Pancreas (tissue), 10 donors: ENCODE data around the gene LHFPL2. TPM values are rescaled to one million over a fixed set of nuclear protein-coding genes. Genes with fewer than 3 reads are reported as not detected.

ENCODE experiments used
- ATAC-seq, 4 donors: fragments of 200-7000 bp; cut with Tn5 transposase; one replicate each; pipeline versions ENCODE4 v1.8.0 to v1.9.1; 2020; ENCODE audit warnings: mild to moderate bottlenecking in 4 of 4, moderate library complexity in 4 of 4
- DNase-seq, 6 donors: peaks; one replicate each; pipeline ENCODE4 v3.0.0-alpha.2; 2020
- FAIRE-seq: peaks from 2 replicates; lab custom pipeline; 2012; peaks lifted over from hg19 to GRCh38; lab: Jason Lieb, UNC
- H3K27ac ChIP-seq, 4 donors: fragments of 200-600 bp; sonication (generic); 1 replicate in 3 of 4; 2 replicates in 1 of 4; pipeline versions ENCODE4 v1.5.0 to v1.8.0; 2020
- H3K27me3 ChIP-seq, 4 donors: fragments of 200-600 bp; one replicate each; pipeline ENCODE4 v1.8.0; 2021
- H3K36me3 ChIP-seq, 3 donors: fragments of 200-600 bp; sonication (generic) in 1 of 3; one replicate each; pipeline versions ENCODE4 v1.5.0 to v1.8.0; 2020 to 2021
- H3K4me1 ChIP-seq, 3 donors: fragments of 200-600 bp; one replicate each; pipeline ENCODE4 v1.8.0; 2021
- H3K4me3 ChIP-seq, 4 donors: fragments of 200-600 bp; sonication (generic) in 2 of 4; one replicate each; pipeline versions ENCODE4 v1.5.0 to v1.8.0; 2020 to 2021
- H3K9me3 ChIP-seq, 4 donors: fragments of 200-600 bp; one replicate each; pipeline ENCODE4 v1.8.0; 2021
- WGBS, 2 donors: extraction: QIAGEN DNeasy Blood & Tissue Kit; methylation state at CpG; one replicate each; pipeline ENCODE4 v1.1.7; 2013; 5-methylcytosine and 5-hydroxymethylcytosine counted together
- intact Hi-C, 3 donors: fragments of 100-400 bp; cut with DNase I; formaldehyde crosslinking; loops; one replicate each; pipeline versions ENCODE4 v1.11.1 to v1.14.2; 2022
- polyA plus RNA-seq, 2 donors: library from polyadenylated mRNA; stranded (reverse); fragments of 200-250 nt; gene quantifications; one replicate each; pipeline ENCODE4 v1.2.3, GENCODE V29; 2013
- total RNA-seq, 6 donors: library from RNA; stranded (reverse); fragmentation: NEBNext Ultra II Directional in 4 of 6; extraction: Animal tissue kit (Norgen Biotek cat#: 25700) in 4 of 6; gene quantifications; one replicate each; pipeline versions ENCODE4 v1.2.1 to v1.2.4, GENCODE V29; 2021 to 2023
- TF ChIP-seq, protein P1 (sequence below), 4 donors: fragments of 200-600 bp; sonication (generic) in 3 of 4; IDR thresholded peaks; one replicate each; pipeline versions ENCODE4 v1.5.0 to v1.8.0; 2021; ENCODE audit warnings: antibody characterized with exemption in 4 of 4
- donor health status: healthy with polysubstance abuse.
- donor health status: DM: no; HTN: no; CAD: no; lungs with moderate emphysema.
- donor health status: DM: no; HTN: no; CAD: no.
- donor health status: control.
- donor health status: control.
- donor health status: Bipolar disorder and iron deficiency.
- donor health status: DM: yes; HTN: yes; CAD: no.
- donor health status: DM: no; HTN: no; CAD: no.
- donor health status: DM: no; HTN: no; CAD: no.
- donor health status: DM: yes; HTN: yes; CAD: no.

The LHFPL2 gene
- total and polyA plus RNA-seq, 8 donors: 4.0 to 28.4 (median 13.0) TPM

DNA sequence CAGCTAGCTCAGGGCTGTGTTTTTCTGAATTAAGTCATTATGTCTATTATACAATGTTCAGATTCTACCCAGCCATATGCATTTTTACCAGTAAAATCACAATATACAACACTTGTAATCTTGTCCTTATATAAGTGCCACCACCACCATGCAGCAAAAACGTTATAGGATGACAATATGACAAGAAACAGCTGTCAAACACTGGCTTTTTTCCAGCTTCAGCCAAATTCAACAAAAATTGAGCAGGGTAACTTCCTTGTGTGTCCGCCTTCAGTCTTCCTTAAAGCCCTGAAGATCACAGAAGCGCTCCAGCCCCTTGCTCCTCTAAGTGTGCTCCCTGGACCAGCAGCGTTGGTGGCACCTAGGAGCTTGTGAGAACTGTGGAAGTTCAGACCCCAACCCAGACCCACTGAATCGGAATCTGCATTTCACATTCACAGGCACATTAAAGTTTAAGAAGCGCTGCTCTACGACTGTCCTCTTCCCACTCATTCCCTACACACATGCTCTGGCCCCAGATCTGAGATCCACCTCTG is 111.8 kb downstream of the LHFPL2 start:
- TF ChIP-seq, protein P1, sequence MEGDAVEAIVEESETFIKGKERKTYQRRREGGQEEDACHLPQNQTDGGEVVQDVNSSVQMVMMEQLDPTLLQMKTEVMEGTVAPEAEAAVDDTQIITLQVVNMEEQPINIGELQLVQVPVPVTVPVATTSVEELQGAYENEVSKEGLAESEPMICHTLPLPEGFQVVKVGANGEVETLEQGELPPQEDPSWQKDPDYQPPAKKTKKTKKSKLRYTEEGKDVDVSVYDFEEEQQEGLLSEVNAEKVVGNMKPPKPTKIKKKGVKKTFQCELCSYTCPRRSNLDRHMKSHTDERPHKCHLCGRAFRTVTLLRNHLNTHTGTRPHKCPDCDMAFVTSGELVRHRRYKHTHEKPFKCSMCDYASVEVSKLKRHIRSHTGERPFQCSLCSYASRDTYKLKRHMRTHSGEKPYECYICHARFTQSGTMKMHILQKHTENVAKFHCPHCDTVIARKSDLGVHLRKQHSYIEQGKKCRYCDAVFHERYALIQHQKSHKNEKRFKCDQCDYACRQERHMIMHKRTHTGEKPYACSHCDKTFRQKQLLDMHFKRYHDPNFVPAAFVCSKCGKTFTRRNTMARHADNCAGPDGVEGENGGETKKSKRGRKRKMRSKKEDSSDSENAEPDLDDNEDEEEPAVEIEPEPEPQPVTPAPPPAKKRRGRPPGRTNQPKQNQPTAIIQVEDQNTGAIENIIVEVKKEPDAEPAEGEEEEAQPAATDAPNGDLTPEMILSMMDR (IDR thresholded peaks at IDR 0.05): no peak
- intact Hi-C loops: no loop called here
- Histone ChIP-seq H3K27me3 (no peaks in the 10 kb centered on the region), H3K4me3 (no peak overlapping the region), H3K36me3 (no peaks in the 10 kb centered on the region), H3K9me3 (no peaks in the 10 kb centered on the region), H3K4me1 (no peaks in the 10 kb centered on the region), H3K27ac (no peak overlapping the region)
- 79 to 83% methylated on average over 7 of the region's 7 CpGs for WGBS, 2 donors
- DNase-seq (no peak), FAIRE-seq (no peak), ATAC-seq (no peak)

- Histone ChIP-seq H3K4me1 (peaks cover 0 to 10% (median 4%) of the 10 kb centered on the region in 3 donors), H3K4me3 (no peak overlapping the region), H3K9me3 (no peaks in the 10 kb centered on the region), H3K36me3 (no peaks in the 10 kb centered on the region), H3K27me3 (no peaks in the 10 kb centered on the region), H3K27ac (peak overlapping the region in 2 of 4 donors; percentile 24 to 62)
- intact Hi-C loops: no loop called here
- FAIRE-seq (no peak), ATAC-seq (no peak), DNase-seq (no peak)
- TF ChIP-seq, protein P1 (IDR thresholded peaks at IDR 0.05): no peak
- WGBS, 2 donors: 92 to 95% methylated on average over 6 of the region's 6 CpGs
Observed at GRCh38 chr5:78534905-78535200, 113.7 kb downstream of the LHFPL2 start.

- no peak overlapping the region for H3K4me3 ChIP-seq
- WGBS, 2 donors: 86 to 91% methylated on average over 24 of the region's 24 CpGs
- H3K9me3 ChIP-seq: no peaks in the 10 kb centered on the region
- no peaks in the 10 kb centered on the region for H3K27me3 ChIP-seq
- peak in 2 of 6 donors; percentile 42 to 56 for DNase-seq
- TF ChIP-seq, protein P1 (IDR thresholded peaks at IDR 0.05): no peak
- H3K4me1 ChIP-seq: peaks cover 0 to 13% (median 6%) of the 10 kb centered on the region in 3 donors
- peak overlapping the region in 2 of 4 donors; percentile 24 to 62 for H3K27ac ChIP-seq
- FAIRE-seq: no peak
- ATAC-seq: peak in 2 of 4 donors; percentile 6 to 55
- intact Hi-C loops: no loop called here
- no peaks in the 10 kb centered on the region for H3K36me3 ChIP-seq
Observed at GRCh38 chr5:78534148-78534904, 114.2 kb downstream of the LHFPL2 start.

- Histone ChIP-seq H3K27ac (no peak overlapping the region), H3K4me1 (peaks cover 0 to 13% (median 6%) of the 10 kb centered on the region in 3 donors), H3K9me3 (no peaks in the 10 kb centered on the region), H3K36me3 (no peaks in the 10 kb centered on the region), H3K27me3 (no peaks in the 10 kb centered on the region), H3K4me3 (no peak overlapping the region)
- ATAC-seq (peak in 1 of 4 donors; percentile 19), FAIRE-seq (no peak), DNase-seq (no peak)
- intact Hi-C loops: no loop called here
- WGBS, 2 donors: 72 to 74% methylated on average over 3 of the region's 3 CpGs
- TF ChIP-seq, protein P1 (IDR thresholded peaks at IDR 0.05): no peak
Observed at GRCh38 chr5:78533356-78533755, 115.2 kb downstream of the LHFPL2 start.
